ENCODE measurements around the gene DCANP1. TPM values are rescaled to one million over a fixed set of nuclear protein-coding genes. Genes with fewer than 3 reads are reported as not detected.

The DCANP1 gene
- total RNA-seq, 2 donors from 2014 or later = not detected

DNA sequence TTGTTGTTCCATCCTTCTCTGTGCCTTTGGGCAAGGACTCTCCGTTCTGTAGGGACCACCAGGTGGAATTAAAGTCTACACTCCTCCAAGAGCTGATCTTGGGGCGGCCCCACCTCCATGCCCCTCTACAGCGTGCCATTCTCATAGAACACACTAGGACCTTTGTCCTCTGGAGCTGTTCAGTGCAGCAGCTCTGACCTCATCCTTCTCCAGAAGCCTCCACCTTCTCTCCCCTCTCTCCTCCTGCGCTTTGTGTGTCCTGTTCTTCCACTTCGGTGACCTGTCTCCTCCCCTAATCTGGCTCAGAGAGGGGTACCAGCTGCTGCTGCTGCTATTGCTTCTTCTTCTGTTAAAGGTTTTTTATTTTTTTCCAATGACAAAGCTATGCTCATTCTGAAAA, 46.3 kb downstream of the DCANP1 start:
- Histone ChIP-seq H3K27me3 (no peaks in the 10 kb centered on the region), H3K4me3 (no peak overlapping the region), H3K9ac (ENCODE audit: low read depth in 2 of 2, low read length in 2 of 2) (no peak overlapping the region), H3K36me3 (no peaks in the 10 kb centered on the region), H3K27ac (no peak overlapping the region), H3K9me3 (no peaks in the 10 kb centered on the region), H3K4me1 (peaks cover 11% of the 10 kb centered on the region)
- TF ChIP-seq, protein P1, sequence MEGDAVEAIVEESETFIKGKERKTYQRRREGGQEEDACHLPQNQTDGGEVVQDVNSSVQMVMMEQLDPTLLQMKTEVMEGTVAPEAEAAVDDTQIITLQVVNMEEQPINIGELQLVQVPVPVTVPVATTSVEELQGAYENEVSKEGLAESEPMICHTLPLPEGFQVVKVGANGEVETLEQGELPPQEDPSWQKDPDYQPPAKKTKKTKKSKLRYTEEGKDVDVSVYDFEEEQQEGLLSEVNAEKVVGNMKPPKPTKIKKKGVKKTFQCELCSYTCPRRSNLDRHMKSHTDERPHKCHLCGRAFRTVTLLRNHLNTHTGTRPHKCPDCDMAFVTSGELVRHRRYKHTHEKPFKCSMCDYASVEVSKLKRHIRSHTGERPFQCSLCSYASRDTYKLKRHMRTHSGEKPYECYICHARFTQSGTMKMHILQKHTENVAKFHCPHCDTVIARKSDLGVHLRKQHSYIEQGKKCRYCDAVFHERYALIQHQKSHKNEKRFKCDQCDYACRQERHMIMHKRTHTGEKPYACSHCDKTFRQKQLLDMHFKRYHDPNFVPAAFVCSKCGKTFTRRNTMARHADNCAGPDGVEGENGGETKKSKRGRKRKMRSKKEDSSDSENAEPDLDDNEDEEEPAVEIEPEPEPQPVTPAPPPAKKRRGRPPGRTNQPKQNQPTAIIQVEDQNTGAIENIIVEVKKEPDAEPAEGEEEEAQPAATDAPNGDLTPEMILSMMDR (IDR thresholded peaks at IDR 0.05) = no peak
- DNase-seq = no peak
- intact Hi-C loops (cut with DNase I) = no loop called here

DNA sequence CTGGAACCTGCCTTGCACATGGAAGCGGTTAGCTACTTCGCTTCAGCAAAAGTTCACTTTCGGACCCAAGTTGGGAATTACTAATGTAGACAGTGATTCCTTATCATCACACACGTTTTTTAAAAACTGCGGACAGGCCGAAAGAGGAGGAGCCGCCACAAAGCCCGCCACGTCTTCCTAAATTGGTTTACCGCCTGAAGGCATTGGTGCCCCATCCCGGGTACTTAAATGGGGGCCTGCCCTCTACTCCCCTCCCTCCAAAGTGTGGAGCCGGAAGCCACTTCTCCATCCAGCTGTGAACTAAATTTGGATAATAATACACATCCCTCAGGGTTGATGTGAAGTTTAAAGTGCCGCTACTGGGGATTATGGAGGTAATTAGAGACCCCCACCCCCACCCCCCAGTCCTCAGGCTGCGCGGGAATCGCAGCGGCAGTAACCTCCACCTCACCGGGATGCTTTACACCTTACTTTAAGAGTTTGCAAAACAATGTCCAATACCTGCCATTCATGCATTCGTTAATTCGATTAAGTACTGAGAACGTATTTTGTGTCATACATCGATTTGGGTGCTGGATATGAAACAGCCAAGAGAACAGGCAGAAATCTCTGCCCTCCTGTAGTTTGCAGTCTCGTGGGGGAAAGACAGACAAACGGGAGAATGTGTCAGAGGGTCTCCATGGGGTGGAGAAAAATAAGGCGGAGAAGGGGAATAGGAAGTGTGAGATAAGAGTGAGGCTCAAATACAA, 47.2 kb downstream of the DCANP1 start:
- H3K27ac ChIP-seq = peak overlapping the region; percentile 84
- H3K36me3 ChIP-seq = no peaks in the 10 kb centered on the region
- H3K4me3 ChIP-seq = peak overlapping the region; percentile 84
- H3K4me1 ChIP-seq = peaks cover 11% of the 10 kb centered on the region
- no peak for DNase-seq
- peak overlapping the region; percentile 65 to 75 for H3K9ac ChIP-seq (ENCODE audit: low read depth in 2 of 2, low read length in 2 of 2)
- H3K9me3 ChIP-seq = no peaks in the 10 kb centered on the region
- TF ChIP-seq, protein P1 (IDR thresholded peaks at IDR 0.05) = no peak
- intact Hi-C loops (cut with DNase I) = no loop called here
- H3K27me3 ChIP-seq = no peaks in the 10 kb centered on the region

DNA sequence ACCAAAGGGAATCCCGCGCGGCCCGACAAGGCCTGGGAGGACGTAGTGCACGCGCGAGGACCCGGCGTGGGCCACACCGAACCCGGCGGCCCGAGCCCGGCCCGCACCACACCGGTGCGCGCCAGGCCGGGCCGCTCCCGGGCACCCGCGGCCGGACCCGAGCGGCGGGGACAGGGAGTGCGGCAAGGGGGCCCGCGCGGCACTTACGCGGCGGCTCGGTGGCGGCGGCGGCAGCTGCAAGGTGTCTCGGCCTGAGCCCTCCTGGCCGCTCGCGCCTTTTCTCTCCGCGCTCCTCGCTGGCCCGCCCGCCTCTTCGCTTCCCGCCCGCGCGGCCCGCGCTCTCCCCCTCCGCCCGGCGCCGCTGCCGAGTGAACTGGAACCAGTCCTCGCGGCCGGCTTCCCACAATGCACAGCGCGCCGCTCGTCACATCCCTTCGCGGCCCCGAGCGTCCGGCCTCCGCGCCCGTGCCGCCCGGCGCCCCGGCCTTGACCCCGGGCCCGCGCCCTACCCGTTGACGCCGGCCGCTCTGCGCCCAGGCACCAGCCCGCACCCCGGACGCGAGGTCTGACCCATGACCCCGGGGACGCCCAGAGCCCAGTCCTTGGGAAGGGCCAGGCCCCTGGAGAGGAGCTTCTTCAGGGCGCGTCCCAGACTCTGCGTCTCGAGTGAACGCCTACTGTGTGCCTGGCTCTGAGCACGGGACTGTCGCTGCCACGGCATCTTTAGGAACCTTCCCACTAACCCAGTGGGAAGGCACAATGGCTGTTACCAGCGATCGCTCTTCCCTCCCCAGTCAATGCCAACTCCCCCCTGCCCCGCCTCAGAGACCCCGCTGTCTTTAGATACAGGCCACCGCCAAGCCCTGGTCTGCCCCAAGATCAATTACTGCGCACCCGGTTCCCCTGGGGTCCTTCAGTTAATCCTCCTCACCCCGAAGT, 48.0 kb downstream of the DCANP1 start, which contains the start of gene MACROH2A1:
Gene MACROH2A1, minus strand, starts transcription at position 377 of the 939 bp plus-strand sequence. CDS start 10,138 bp downstream, outside the sequence.
- H3K4me3 ChIP-seq = peak within 1 kb of the TSS; percentile 84
- peaks cover 15% of the 10 kb centered on the region for H3K4me1 ChIP-seq
- H3K9me3 ChIP-seq = no peaks in the 10 kb centered on the region
- TF ChIP-seq, protein P1 (IDR thresholded peaks at IDR 0.05) = no peak
- peak within 1 kb of the TSS; percentile 87 to 90 for H3K9ac ChIP-seq (ENCODE audit: low read depth in 2 of 2, low read length in 2 of 2)
- no peaks in the 10 kb centered on the region for H3K36me3 ChIP-seq
- H3K27me3 ChIP-seq = no peaks in the 10 kb centered on the region
- intact Hi-C loops (cut with DNase I) = no loop called here
- H3K27ac ChIP-seq = peak within 1 kb of the TSS; percentile 84
- peak; percentile 90 for DNase-seq

DNA sequence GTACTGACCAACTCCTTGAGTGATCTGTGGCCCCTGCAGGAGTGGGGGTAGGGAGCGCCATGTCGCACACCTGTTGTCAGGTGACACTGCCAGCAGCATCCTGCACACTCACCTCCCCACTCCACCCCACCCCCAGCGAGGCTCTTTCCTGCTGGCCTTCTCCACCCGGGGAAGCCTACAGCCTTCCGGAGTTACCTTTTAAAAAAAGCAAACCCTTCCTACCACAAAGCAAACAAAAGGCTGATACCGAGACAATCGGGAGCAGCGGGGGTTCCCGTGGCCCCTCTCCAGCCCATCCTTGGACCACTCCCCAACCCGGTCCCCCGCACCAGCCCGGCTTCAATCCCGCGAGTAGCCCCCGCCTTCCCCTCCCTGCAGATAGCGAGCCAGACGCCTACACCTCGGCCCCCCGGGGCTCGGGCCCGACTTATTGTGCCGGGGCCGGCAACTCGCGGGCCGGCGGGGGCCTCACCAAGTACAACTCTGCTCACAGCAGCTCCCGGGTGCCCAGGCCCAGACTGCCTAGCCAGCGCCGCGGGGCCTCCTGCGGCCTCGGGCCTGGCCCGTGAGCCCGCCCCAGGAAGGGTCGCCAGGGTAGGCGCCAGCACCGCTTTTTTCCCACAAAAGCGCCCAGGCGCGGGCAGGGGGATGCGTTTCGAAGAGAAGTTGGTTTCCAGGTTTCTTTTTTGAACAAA, 48.8 kb downstream of the DCANP1 start:
- TF ChIP-seq, protein P1 (IDR thresholded peaks at IDR 0.05) = no peak
- Histone ChIP-seq H3K27me3 (no peaks in the 10 kb centered on the region), H3K27ac (peak overlapping the region; percentile 84), H3K4me3 (peak overlapping the region; percentile 84), H3K9ac (ENCODE audit: low read depth in 2 of 2, low read length in 2 of 2) (peak overlapping the region; percentile 87 to 90), H3K9me3 (no peaks in the 10 kb centered on the region), H3K36me3 (no peaks in the 10 kb centered on the region), H3K4me1 (peaks cover 19% of the 10 kb centered on the region)
- peak; percentile 85 for DNase-seq
- intact Hi-C loops (cut with DNase I) = no loop called here

DNA sequence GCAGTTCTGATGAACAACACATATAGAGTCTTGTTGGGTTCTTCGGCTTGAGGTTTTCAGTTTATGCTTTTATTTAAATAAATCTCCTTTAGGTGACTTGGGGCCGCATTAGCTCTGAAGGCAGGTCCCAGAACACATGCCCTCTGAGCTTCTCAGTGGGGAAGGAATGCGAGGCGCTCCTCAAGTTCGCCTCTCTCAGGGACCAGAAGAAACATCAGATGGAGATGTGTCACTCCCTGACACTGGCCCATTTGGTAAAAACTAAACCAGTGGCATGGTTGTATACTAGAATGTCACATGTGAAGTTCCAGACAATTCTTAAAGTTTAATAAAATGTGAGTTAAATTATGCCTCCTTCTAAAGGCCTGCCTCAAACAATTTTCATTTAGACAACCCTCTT, 50.1 kb downstream of the DCANP1 start:
- no peak overlapping the region for H3K4me3 ChIP-seq
- no peaks in the 10 kb centered on the region for H3K36me3 ChIP-seq
- TF ChIP-seq, protein P1 (IDR thresholded peaks at IDR 0.05) = no peak
- no peak overlapping the region for H3K27ac ChIP-seq
- H3K4me1 ChIP-seq = peaks cover 19% of the 10 kb centered on the region
- H3K27me3 ChIP-seq = no peaks in the 10 kb centered on the region
- no peak for DNase-seq
- intact Hi-C loops (cut with DNase I) = no loop called here
- H3K9ac ChIP-seq (ENCODE audit: low read depth in 2 of 2, low read length in 2 of 2) = peak overlapping the region in 1 of 2 donors; percentile 23
- no peaks in the 10 kb centered on the region for H3K9me3 ChIP-seq

Data from colonic mucosa (tissue), 4 donors.